Astrocyte (in vitro differentiated cells and primary cell): Measurements from ENCODE around the gene KCTD10.

ENCODE experiments used
- EZH2 ChIP-seq: IDR thresholded peaks from 2 replicates; pipeline ENCODE4 v1.6.1; 2012; ENCODE audit warnings: mild to moderate bottlenecking, low read length, inconsistent platforms; ENCODE audit not compliant: insufficient read depth
- TF ChIP-seq, protein P1 (sequence below): IDR thresholded peaks from 2 replicates; pipeline ENCODE4 v1.5.1; 2011; ENCODE audit warnings: low read depth, mild to moderate bottlenecking, inconsistent platforms, low read length, moderate library complexity; ENCODE audit not compliant: insufficient read depth

DNA sequence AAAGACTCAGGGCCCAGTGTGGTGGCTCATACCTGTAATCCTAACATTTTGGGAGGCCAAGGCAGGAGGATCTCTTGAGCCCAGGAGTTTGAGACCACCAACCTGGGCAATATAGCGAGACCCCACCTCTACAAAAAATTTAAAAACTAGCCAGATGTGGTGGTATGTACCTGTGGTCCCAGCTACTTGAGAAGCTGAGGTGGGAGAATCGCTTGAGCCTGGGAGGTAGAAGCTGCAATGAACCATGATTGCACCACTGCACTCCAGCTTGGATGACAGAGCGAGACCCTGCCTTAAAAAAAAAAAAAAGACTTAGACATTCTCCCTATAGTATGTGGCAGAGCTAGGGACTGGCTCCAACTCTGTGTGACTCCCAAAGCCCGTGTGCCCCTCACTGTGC, 3.3 kb upstream of the KCTD10 start:
- TF ChIP-seq, protein P1, sequence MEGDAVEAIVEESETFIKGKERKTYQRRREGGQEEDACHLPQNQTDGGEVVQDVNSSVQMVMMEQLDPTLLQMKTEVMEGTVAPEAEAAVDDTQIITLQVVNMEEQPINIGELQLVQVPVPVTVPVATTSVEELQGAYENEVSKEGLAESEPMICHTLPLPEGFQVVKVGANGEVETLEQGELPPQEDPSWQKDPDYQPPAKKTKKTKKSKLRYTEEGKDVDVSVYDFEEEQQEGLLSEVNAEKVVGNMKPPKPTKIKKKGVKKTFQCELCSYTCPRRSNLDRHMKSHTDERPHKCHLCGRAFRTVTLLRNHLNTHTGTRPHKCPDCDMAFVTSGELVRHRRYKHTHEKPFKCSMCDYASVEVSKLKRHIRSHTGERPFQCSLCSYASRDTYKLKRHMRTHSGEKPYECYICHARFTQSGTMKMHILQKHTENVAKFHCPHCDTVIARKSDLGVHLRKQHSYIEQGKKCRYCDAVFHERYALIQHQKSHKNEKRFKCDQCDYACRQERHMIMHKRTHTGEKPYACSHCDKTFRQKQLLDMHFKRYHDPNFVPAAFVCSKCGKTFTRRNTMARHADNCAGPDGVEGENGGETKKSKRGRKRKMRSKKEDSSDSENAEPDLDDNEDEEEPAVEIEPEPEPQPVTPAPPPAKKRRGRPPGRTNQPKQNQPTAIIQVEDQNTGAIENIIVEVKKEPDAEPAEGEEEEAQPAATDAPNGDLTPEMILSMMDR: no peak
- TF ChIP-seq EZH2: no peak
